ENCODE measurements around the gene OR52R1.

Gene OR52R1

DNA sequence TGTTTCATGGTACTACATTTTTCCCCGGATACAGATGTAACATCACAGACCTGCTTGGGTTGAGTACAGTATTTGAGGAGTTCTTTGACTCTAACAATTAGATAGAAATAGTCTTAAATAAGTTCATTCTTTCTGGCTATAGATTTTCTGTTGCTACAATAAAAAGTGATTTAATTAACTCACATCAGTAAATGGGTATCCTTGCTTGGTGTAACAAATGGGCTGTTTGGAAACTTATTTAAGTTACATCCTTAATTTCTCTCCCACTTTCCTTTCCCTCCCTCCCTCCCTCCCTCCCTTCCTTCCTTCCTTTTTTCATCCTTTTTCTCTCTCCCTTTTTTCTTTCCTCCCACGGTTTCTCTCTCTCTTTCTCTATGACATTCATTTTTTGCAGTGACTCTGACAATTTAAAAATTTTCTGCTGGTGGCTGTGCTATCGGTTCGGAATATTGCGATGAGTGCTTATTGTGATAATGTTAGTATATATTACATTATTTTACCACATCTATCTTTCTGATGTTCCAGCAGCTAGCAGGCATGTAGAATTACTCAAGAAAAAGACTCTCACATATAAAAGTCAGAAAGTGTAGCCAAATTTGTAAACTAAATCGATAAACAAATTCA, 37.6 kb downstream of the OR52R1 start:
- Mint-ChIP-seq H3K4me3 (no peak overlapping the region), H3K9me3 (no peaks in the 10 kb centered on the region), H3K4me1 (no peaks in the 10 kb centered on the region), H3K36me3 (ENCODE audit: low read depth) (no peaks in the 10 kb centered on the region), H3K27ac (no peak overlapping the region), H3K27me3 (ENCODE audit: low read depth, poor library complexity) (no peaks in the 10 kb centered on the region)
- DNase-seq, result no peak
- TF ChIP-seq, protein P1, sequence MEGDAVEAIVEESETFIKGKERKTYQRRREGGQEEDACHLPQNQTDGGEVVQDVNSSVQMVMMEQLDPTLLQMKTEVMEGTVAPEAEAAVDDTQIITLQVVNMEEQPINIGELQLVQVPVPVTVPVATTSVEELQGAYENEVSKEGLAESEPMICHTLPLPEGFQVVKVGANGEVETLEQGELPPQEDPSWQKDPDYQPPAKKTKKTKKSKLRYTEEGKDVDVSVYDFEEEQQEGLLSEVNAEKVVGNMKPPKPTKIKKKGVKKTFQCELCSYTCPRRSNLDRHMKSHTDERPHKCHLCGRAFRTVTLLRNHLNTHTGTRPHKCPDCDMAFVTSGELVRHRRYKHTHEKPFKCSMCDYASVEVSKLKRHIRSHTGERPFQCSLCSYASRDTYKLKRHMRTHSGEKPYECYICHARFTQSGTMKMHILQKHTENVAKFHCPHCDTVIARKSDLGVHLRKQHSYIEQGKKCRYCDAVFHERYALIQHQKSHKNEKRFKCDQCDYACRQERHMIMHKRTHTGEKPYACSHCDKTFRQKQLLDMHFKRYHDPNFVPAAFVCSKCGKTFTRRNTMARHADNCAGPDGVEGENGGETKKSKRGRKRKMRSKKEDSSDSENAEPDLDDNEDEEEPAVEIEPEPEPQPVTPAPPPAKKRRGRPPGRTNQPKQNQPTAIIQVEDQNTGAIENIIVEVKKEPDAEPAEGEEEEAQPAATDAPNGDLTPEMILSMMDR (IDR thresholded peaks at IDR 0.05), result no peak

DNA sequence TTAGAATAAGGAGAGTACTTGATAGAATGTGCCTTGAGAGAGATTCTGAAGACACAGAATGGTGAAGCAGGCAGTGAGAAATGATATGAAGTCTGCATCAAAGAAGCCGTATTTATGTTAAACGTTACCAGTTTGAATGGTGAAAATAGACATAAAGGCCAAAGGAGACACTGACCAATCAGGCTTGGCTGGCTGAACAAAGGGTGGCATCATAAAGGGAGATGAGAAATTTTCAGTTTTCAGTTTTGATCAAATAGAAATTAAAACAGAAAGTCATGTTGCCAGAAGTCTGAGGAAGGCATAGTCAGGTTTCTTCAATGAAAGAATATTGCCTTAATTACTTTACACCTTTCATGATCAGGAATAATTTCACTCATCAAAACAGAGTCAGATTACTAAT, 41.1 kb downstream of the OR52R1 start:
- TF ChIP-seq, protein P1 (IDR thresholded peaks at IDR 0.05), result no peak
- no peak for DNase-seq
- no peaks in the 10 kb centered on the region for H3K9me3 Mint-ChIP-seq

More for the DNA sequence above, 41.1 kb downstream of the OR52R1 start:
- Mint-ChIP-seq H3K4me3 (no peak overlapping the region), H3K27ac (no peak overlapping the region), H3K4me1 (no peaks in the 10 kb centered on the region), H3K36me3 (ENCODE audit: low read depth) (no peaks in the 10 kb centered on the region), H3K27me3 (ENCODE audit: low read depth, poor library complexity) (peaks cover 4% of the 10 kb centered on the region)
